ENCODE results near the gene NFIB.

The NFIB gene

GRCh38 chr9:14313951-14314423 is at the start of gene NFIB:
TSS of gene NFIB (minus strand) at chr9:14314141. CDS start at chr9:14313511, 630 bp downstream.
- no peak for DNase-seq

- no peak for DNase-seq
Measured at GRCh38 chr9:14362175-14362574, 48.2 kb upstream of the NFIB start.

GRCh38 chr9:14361074-14361473 is 47.1 kb upstream of the NFIB start:
- DNase-seq: no peak

- DNase-seq: peak; percentile 67
Measured at GRCh38 chr9:14358523-14358922, 44.6 kb upstream of the NFIB start.

- no peak for DNase-seq
Measured at GRCh38 chr9:14356351-14357265, 42.7 kb upstream of the NFIB start.

- DNase-seq: no peak
Measured at GRCh38 chr9:14354201-14354600, 40.3 kb upstream of the NFIB start.

GRCh38 chr9:14353222-14354056 is 39.5 kb upstream of the NFIB start:
- peak; percentile 38 for DNase-seq

- no peak for DNase-seq
Measured at GRCh38 chr9:14352503-14352902, 38.6 kb upstream of the NFIB start.

GRCh38 chr9:14351221-14351836 is 37.4 kb upstream of the NFIB start:
- DNase-seq: no peak

GRCh38 chr9:14350754-14351153 is 36.8 kb upstream of the NFIB start:
- DNase-seq: no peak

GRCh38 chr9:14350349-14350728 is 36.4 kb upstream of the NFIB start:
- no peak for DNase-seq

- DNase-seq: no peak
Measured at GRCh38 chr9:14349447-14350348, 35.8 kb upstream of the NFIB start.

- no peak for DNase-seq
Measured at GRCh38 chr9:14349146-14349446, 35.2 kb upstream of the NFIB start.

GRCh38 chr9:14348373-14349145 is 34.6 kb upstream of the NFIB start:
- no peak for DNase-seq

- no peak for DNase-seq
Measured at GRCh38 chr9:14348123-14348372, 34.1 kb upstream of the NFIB start.

- no peak for DNase-seq
Measured at GRCh38 chr9:14347406-14348122, 33.6 kb upstream of the NFIB start.

GRCh38 chr9:14346811-14347405 is 33.0 kb upstream of the NFIB start:
- DNase-seq: no peak

GRCh38 chr9:14346231-14346791 is 32.4 kb upstream of the NFIB start:
- DNase-seq: no peak

GRCh38 chr9:14345354-14346230 is 31.7 kb upstream of the NFIB start:
- DNase-seq: no peak

All from HCEC 1CT (cell line).